Gastroesophageal sphincter (tissue), 3 donors: Measurements from ENCODE around the gene TBC1D8.

Source experiments
- EP300 ChIP-seq: sonication (generic); formaldehyde crosslinking; IDR thresholded peaks from one replicate; pipeline ENCODE4 v1.6.1; 2017; ENCODE audit warnings: antibody characterized with exemption, mild to moderate bottlenecking
- POLR2A ChIP-seq, 2 donors: fragments of 450-650 bp; IDR thresholded peaks; one replicate each; pipeline ENCODE4 v1.6.1; 2017; ENCODE audit warnings: antibody characterized with exemption in 2 of 2, mild to moderate bottlenecking in 2 of 2, moderate library complexity in 1 of 2
- POLR2AphosphoS5 ChIP-seq: sonication (generic); formaldehyde crosslinking; IDR thresholded peaks from one replicate; pipeline ENCODE4 v1.6.1; 2017; ENCODE audit warnings: antibody characterized with exemption
- TF ChIP-seq, protein P1 (sequence below), 4 experiments: fragments of 200-600 bp in 2 of 4; fragments of 450-650 bp in 2 of 4; sonication (generic) in 1 of 4; IDR thresholded peaks; one replicate each; pipeline ENCODE4 v1.5.1; 2017 to 2019; ENCODE audit warnings: antibody characterized with exemption in 4 of 4, mild to moderate bottlenecking in 2 of 4, moderate library complexity in 2 of 4

DNA sequence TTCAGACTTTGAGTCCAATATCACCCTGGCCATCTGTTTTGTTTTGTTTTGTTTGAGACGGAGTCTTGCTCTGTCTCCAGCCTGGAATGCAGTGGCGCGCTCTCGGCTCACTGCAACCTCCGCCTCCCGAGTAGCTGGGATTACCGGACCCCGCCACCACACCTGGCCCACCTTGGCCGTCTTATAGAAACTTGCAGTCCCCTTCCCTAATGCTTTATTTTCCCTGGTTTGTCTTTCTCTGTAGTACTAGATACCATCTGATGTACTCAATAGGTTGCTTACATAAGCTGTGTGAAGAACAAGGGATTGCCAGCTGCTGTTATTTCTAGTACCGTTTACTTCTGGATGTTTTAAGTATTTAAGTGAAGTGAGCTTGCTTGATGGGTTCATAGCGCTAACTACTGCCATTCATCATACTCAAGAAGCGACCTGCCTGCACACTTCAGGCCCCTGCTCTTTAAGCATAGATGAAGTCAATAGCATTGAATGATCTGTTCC is 147.9 kb downstream of the TBC1D8 start:
- TF ChIP-seq, protein P1, sequence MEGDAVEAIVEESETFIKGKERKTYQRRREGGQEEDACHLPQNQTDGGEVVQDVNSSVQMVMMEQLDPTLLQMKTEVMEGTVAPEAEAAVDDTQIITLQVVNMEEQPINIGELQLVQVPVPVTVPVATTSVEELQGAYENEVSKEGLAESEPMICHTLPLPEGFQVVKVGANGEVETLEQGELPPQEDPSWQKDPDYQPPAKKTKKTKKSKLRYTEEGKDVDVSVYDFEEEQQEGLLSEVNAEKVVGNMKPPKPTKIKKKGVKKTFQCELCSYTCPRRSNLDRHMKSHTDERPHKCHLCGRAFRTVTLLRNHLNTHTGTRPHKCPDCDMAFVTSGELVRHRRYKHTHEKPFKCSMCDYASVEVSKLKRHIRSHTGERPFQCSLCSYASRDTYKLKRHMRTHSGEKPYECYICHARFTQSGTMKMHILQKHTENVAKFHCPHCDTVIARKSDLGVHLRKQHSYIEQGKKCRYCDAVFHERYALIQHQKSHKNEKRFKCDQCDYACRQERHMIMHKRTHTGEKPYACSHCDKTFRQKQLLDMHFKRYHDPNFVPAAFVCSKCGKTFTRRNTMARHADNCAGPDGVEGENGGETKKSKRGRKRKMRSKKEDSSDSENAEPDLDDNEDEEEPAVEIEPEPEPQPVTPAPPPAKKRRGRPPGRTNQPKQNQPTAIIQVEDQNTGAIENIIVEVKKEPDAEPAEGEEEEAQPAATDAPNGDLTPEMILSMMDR (IDR thresholded peaks at IDR 0.05), result no peak
- TF ChIP-seq POLR2A (IDR thresholded peaks at IDR 0.05) (no peak), POLR2AphosphoS5 (no peak), EP300 (no peak)
